Neural cell (in vitro differentiated cells): Measurements from ENCODE around the gene CELF4. TPM values are rescaled to one million over a fixed set of nuclear protein-coding genes. Genes with fewer than 3 reads are reported as not detected.

ENCODE experiments used
- H2AFZ ChIP-seq: fragments of 200-600, 300-800 bp; sonication (generic), shearing (Covaris generic); 2 replicates; pipeline ENCODE4 v1.6.0; 2014; ENCODE audit warnings: low read depth, mild to moderate bottlenecking, antibody characterized with exemption, low read length, moderate library complexity
- H3F3A ChIP-seq: fragments of 200-600 bp; shearing (Covaris generic); 2 replicates; pipeline ENCODE4 v1.6.1; 2016; ENCODE audit warnings: mild to moderate bottlenecking, moderate library complexity, mixed read lengths, antibody characterized with exemption, low read length; ENCODE audit not compliant: insufficient read depth, poor library complexity, severe bottlenecking
- H3K27ac ChIP-seq: fragments of 200-600, 300-800 bp; sonication (generic), shearing (Covaris generic); 2 replicates; pipeline ENCODE4 v1.5.1; 2014; ENCODE audit warnings: mild to moderate bottlenecking, low read length, moderate library complexity
- H3K27me3 ChIP-seq: fragments of 300-800, 200-600 bp; sonication (generic), shearing (Covaris generic); 2 replicates; pipeline ENCODE4 v1.6.0; 2014; ENCODE audit warnings: mild to moderate bottlenecking, low read depth, low read length, moderate library complexity; ENCODE audit not compliant: insufficient read depth
- H3K36me3 ChIP-seq: fragments of 300-800, 200-600 bp; sonication (generic), shearing (Covaris generic); 2 replicates; pipeline ENCODE4 v1.5.1; 2014; ENCODE audit warnings: mild to moderate bottlenecking, antibody characterized with exemption, low read length, moderate library complexity; ENCODE audit not compliant: insufficient read depth
- H3K4me2 ChIP-seq: fragments of 300-800, 200-600 bp; sonication (generic), shearing (Covaris generic); 2 replicates; pipeline ENCODE4 v1.6.0; 2014; ENCODE audit warnings: mild to moderate bottlenecking, low read length
- H3K4me3 ChIP-seq: fragments of 300-800, 200-600 bp; sonication (generic), shearing (Covaris generic); 2 replicates; pipeline ENCODE4 v1.5.1; 2014; ENCODE audit warnings: mild to moderate bottlenecking, low read length, moderate library complexity
- H3K79me2 ChIP-seq: fragments of 200-600 bp; shearing (Covaris generic); replicated peaks from 2 replicates; pipeline ENCODE4 v1.6.0; 2014; ENCODE audit warnings: mild to moderate bottlenecking, low read length, moderate library complexity; ENCODE audit not compliant: insufficient read depth
- H3K9ac ChIP-seq: fragments of 300-800, 200-600 bp; sonication (generic), shearing (Covaris generic); 2 replicates; pipeline ENCODE4 v1.6.1; 2016; ENCODE audit warnings: mild to moderate bottlenecking, low read length, mixed read lengths
- H3K9me2 ChIP-seq: fragments of 200-600 bp; shearing (Covaris generic); 2 replicates; pipeline ENCODE4 v1.6.1; 2016; ENCODE audit warnings: mild to moderate bottlenecking, low read length, mixed read lengths; ENCODE audit not compliant: insufficient read depth
- H3K9me3 ChIP-seq: fragments of 200-600, 300-800 bp; sonication (generic), shearing (Covaris generic); 2 replicates; pipeline ENCODE4 v1.6.1; 2016; ENCODE audit warnings: mild to moderate bottlenecking, mixed run types, low read length, moderate library complexity, mixed read lengths
- H4K20me1 ChIP-seq: fragments of 200-600 bp; shearing (Covaris generic); 2 replicates; pipeline ENCODE4 v1.6.1; 2016; ENCODE audit warnings: mild to moderate bottlenecking, mixed run types; ENCODE audit not compliant: insufficient read depth
- EP300 ChIP-seq: fragments of 450-650 bp; conservative IDR thresholded peaks from 2 replicates; pipeline ENCODE4 v1.6.1; 2014; ENCODE audit warnings: antibody characterized with exemption, mild to moderate bottlenecking, moderate library complexity; ENCODE audit not compliant: poor library complexity, severe bottlenecking
- EZH2 ChIP-seq: fragments of 200-600, 300-800 bp; shearing (Covaris generic), sonication (generic); IDR thresholded peaks from 2 replicates; pipeline ENCODE4 v1.6.1; 2014; ENCODE audit warnings: antibody characterized with exemption, low read length, borderline replicate concordance, mild to moderate bottlenecking; ENCODE audit not compliant: insufficient read depth, poor library complexity, severe bottlenecking
- MXI1 ChIP-seq: fragments of 450-650 bp; conservative IDR thresholded peaks from 2 replicates; pipeline ENCODE4 v1.6.1; 2014; ENCODE audit warnings: antibody characterized with exemption, mild to moderate bottlenecking; ENCODE audit not compliant: poor library complexity, severe bottlenecking
- POLR2AphosphoS5 ChIP-seq: IDR thresholded peaks from 2 replicates; pipeline ENCODE4 v1.6.1; 2012
- RAD21 ChIP-seq: fragments of 450-650 bp; conservative IDR thresholded peaks from 2 replicates; pipeline ENCODE4 v1.6.1; 2014; ENCODE audit warnings: antibody characterized with exemption, mild to moderate bottlenecking, moderate library complexity
- SMC3 ChIP-seq: fragments of 450-650 bp; conservative IDR thresholded peaks from 2 replicates; pipeline ENCODE4 v1.6.1; 2014; ENCODE audit warnings: antibody characterized with exemption, mild to moderate bottlenecking, moderate library complexity; ENCODE audit not compliant: poor library complexity
- TAF1 ChIP-seq: IDR thresholded peaks from 2 replicates; pipeline ENCODE4 v1.6.1; 2012; ENCODE audit warnings: low read depth
- polyA plus RNA-seq: library from polyadenylated mRNA; depleted of rRNA; stranded (reverse); fragments of >200 nt; gene quantifications from 2 replicates; pipeline ENCODE4 v1.2.3, GENCODE V29; 2014
- TF ChIP-seq, protein P1 (sequence below): IDR thresholded peaks from 2 replicates; pipeline ENCODE4 v1.6.1; 2012; ENCODE audit warnings: borderline replicate concordance
- TF ChIP-seq, protein P2 (sequence below): fragments of 450-650 bp; IDR thresholded peaks from 2 replicates; pipeline ENCODE4 v1.5.1; 2014; ENCODE audit warnings: antibody characterized with exemption, mild to moderate bottlenecking, moderate library complexity; ENCODE audit not compliant: poor library complexity, severe bottlenecking

The CELF4 gene
- polyA plus RNA-seq, 1 donor from 2014 or later, result 191 TPM

DNA sequence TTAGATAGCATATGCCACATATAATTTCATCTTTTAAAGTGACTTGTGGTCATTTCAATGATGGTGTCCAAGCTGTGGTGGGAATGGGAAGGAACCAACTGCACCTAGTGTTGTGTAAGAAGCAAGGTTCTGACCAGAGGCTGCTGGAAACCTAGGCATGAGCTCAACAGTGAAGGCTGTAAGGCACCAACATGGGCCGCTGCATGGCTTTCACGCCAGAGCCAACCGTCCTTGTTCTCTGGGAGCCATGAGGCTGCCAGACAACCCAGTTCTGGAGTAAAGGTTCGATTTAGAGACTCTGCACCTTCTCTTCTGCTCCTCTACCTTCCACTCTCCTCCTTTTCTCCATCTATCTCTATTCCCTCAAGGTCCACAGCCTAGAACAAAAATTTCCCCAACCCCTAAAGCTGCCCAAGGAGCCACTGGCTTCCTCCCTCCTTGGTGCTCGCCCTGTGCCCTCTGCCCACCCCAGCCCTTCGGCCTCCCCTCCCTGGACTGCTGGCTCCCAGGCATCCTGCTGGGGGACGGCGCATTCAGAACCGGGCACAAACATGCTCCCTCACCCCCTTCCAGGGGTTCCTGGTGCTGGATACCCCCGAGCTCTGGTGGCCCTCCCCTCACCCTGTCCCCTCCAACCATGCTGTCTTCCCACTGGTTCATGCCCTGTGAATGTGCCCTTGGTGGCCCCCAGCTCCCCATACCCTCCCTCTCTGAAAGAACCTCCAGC, 305.1 kb downstream of the CELF4 start:
- Histone ChIP-seq H3K27me3 (no peaks in the 10 kb centered on the region), H3K36me3 (peaks cover 18% of the 10 kb centered on the region), H3F3A (no peaks in the 10 kb centered on the region), H3K9me2 (no peaks in the 10 kb centered on the region), H3K9ac (no peak overlapping the region), H3K27ac (no peak overlapping the region), H4K20me1 (no peaks in the 10 kb centered on the region), H2AFZ (no peak overlapping the region), H3K4me3 (no peak overlapping the region), H3K9me3 (no peaks in the 10 kb centered on the region), H3K4me2 (no peak overlapping the region), H3K79me2 (no peaks in the 10 kb centered on the region)
- TF ChIP-seq, protein P1, sequence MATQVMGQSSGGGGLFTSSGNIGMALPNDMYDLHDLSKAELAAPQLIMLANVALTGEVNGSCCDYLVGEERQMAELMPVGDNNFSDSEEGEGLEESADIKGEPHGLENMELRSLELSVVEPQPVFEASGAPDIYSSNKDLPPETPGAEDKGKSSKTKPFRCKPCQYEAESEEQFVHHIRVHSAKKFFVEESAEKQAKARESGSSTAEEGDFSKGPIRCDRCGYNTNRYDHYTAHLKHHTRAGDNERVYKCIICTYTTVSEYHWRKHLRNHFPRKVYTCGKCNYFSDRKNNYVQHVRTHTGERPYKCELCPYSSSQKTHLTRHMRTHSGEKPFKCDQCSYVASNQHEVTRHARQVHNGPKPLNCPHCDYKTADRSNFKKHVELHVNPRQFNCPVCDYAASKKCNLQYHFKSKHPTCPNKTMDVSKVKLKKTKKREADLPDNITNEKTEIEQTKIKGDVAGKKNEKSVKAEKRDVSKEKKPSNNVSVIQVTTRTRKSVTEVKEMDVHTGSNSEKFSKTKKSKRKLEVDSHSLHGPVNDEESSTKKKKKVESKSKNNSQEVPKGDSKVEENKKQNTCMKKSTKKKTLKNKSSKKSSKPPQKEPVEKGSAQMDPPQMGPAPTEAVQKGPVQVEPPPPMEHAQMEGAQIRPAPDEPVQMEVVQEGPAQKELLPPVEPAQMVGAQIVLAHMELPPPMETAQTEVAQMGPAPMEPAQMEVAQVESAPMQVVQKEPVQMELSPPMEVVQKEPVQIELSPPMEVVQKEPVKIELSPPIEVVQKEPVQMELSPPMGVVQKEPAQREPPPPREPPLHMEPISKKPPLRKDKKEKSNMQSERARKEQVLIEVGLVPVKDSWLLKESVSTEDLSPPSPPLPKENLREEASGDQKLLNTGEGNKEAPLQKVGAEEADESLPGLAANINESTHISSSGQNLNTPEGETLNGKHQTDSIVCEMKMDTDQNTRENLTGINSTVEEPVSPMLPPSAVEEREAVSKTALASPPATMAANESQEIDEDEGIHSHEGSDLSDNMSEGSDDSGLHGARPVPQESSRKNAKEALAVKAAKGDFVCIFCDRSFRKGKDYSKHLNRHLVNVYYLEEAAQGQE, result no peak
- TF ChIP-seq, protein P2, sequence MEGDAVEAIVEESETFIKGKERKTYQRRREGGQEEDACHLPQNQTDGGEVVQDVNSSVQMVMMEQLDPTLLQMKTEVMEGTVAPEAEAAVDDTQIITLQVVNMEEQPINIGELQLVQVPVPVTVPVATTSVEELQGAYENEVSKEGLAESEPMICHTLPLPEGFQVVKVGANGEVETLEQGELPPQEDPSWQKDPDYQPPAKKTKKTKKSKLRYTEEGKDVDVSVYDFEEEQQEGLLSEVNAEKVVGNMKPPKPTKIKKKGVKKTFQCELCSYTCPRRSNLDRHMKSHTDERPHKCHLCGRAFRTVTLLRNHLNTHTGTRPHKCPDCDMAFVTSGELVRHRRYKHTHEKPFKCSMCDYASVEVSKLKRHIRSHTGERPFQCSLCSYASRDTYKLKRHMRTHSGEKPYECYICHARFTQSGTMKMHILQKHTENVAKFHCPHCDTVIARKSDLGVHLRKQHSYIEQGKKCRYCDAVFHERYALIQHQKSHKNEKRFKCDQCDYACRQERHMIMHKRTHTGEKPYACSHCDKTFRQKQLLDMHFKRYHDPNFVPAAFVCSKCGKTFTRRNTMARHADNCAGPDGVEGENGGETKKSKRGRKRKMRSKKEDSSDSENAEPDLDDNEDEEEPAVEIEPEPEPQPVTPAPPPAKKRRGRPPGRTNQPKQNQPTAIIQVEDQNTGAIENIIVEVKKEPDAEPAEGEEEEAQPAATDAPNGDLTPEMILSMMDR, result no peak
- TF ChIP-seq MXI1, result no peak
- TF ChIP-seq EZH2, result no peak
- TF ChIP-seq RAD21, result no peak
- TF ChIP-seq TAF1, result no peak
- TF ChIP-seq SMC3, result no peak
- TF ChIP-seq POLR2AphosphoS5, result no peak
- no peak for TF ChIP-seq EP300

DNA sequence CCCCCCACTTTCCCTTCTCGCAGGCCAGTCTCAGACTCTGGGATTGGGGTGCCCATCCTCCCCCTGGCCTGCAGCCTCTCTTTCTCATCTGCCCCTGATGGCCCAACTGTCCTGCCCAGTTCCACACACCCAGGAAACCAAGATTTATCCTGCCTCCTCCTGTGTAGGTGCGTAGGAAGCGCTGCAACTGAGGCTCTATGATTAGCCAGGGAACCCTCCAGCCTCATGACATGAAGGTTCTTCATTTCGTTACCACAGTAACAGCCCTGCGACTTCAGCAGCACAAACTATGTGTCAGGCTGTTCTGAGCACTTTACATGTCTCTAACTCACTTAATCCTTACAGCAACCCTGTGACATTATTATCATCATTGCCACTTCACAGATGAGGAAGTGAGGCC, 305.9 kb downstream of the CELF4 start:
- Histone ChIP-seq H3K4me3 (no peak overlapping the region), H4K20me1 (no peaks in the 10 kb centered on the region), H3K79me2 (no peaks in the 10 kb centered on the region), H3K9me2 (no peaks in the 10 kb centered on the region), H3K4me2 (no peak overlapping the region), H3F3A (no peaks in the 10 kb centered on the region), H3K27ac (no peak overlapping the region), H2AFZ (no peak overlapping the region), H3K9me3 (no peaks in the 10 kb centered on the region), H3K27me3 (peaks cover 3% of the 10 kb centered on the region), H3K9ac (no peak overlapping the region), H3K36me3 (peaks cover 14% of the 10 kb centered on the region)
- TF ChIP-seq, protein P2, result no peak
- no peak for TF ChIP-seq MXI1
- no peak for TF ChIP-seq RAD21
- TF ChIP-seq TAF1, result no peak
- no peak for TF ChIP-seq EP300
- TF ChIP-seq, protein P1, result no peak
- no peak for TF ChIP-seq POLR2AphosphoS5
- no peak for TF ChIP-seq EZH2
- TF ChIP-seq SMC3, result no peak
